Neural crest cell (in vitro differentiated cells): ENCODE data around the gene DBN1. TPM values are rescaled to one million over a fixed set of nuclear protein-coding genes. Genes with fewer than 3 reads are reported as not detected.

Source experiments
- DNase-seq: peaks from one replicate; pipeline ENCODE4 v3.0.0; 2021; ENCODE audit warnings: low read depth, mixed read lengths, low spot score
- H3K27ac Mint-ChIP-seq: one replicate; pipeline ENCODE4 v1.8.0; 2021; ENCODE audit warnings: mild to moderate bottlenecking, mixed read lengths; ENCODE audit not compliant: unreplicated experiment
- H3K27me3 Mint-ChIP-seq: 2 replicates; pipeline ENCODE4 v1.8.0; 2021; ENCODE audit warnings: low read depth, mild to moderate bottlenecking, mixed read lengths
- H3K36me3 Mint-ChIP-seq: 2 replicates; pipeline ENCODE4 v1.8.0; 2021; ENCODE audit warnings: low read depth, mild to moderate bottlenecking, mixed read lengths
- H3K4me1 Mint-ChIP-seq: 2 replicates; pipeline ENCODE4 v1.8.0; 2021; ENCODE audit warnings: mixed read lengths
- H3K4me3 Mint-ChIP-seq: one replicate; pipeline ENCODE4 v1.8.0; 2021; ENCODE audit warnings: mild to moderate bottlenecking, mixed read lengths
- H3K9me3 Mint-ChIP-seq: 2 replicates; pipeline ENCODE4 v1.8.0; 2021; ENCODE audit warnings: mixed read lengths
- total RNA-seq: library from RNA; stranded (reverse); gene quantifications from 2 replicates; pipeline ENCODE4 v1.2.1, GENCODE V29; 2021
- TF ChIP-seq, protein P1 (sequence below): fragments of 200-600 bp; sonication (generic); conservative IDR thresholded peaks from 2 replicates; pipeline ENCODE4 v1.5.0; 2021; ENCODE audit warnings: antibody characterized with exemption, mild to moderate bottlenecking

Gene DBN1
- total RNA-seq, 1 donor from 2014 or later, result 410 TPM

DNA sequence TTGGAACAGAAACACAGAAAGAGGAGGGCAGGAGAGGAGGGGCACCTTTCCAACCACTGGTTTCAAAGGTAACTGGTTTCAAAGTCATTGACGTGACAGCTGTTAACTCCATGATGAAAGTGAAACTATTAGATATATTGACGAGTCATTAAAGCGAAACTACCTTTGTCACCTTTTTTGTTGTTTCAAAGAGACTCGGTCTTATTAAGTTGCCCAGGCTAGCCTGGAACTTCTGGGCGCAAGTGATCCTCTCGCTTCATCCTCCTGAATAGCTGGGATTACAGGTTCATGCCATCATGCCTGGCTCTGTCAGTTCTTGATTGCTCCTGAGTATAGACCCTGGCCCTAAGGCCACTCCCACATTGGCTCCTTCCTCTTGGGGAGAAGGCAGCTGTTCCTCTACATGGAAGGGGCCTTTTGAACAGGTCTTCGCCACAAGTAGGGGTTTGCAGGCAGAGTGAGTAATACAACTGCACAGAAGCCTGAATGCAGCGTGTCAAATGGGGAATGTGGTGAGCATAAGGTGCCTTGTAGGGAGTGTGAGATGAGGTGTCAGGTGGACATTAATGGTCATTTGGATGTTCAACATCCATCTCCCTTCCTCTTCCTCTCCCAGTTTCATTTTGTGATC lies 60.7 kb downstream of the DBN1 start:
- Mint-ChIP-seq H3K27me3 (peaks cover 11% of the 10 kb centered on the region), H3K36me3 (no peaks in the 10 kb centered on the region), H3K27ac (no peak overlapping the region), H3K9me3 (no peaks in the 10 kb centered on the region), H3K4me3 (no peak overlapping the region), H3K4me1 (no peaks in the 10 kb centered on the region)
- no peak for DNase-seq
- TF ChIP-seq, protein P1, sequence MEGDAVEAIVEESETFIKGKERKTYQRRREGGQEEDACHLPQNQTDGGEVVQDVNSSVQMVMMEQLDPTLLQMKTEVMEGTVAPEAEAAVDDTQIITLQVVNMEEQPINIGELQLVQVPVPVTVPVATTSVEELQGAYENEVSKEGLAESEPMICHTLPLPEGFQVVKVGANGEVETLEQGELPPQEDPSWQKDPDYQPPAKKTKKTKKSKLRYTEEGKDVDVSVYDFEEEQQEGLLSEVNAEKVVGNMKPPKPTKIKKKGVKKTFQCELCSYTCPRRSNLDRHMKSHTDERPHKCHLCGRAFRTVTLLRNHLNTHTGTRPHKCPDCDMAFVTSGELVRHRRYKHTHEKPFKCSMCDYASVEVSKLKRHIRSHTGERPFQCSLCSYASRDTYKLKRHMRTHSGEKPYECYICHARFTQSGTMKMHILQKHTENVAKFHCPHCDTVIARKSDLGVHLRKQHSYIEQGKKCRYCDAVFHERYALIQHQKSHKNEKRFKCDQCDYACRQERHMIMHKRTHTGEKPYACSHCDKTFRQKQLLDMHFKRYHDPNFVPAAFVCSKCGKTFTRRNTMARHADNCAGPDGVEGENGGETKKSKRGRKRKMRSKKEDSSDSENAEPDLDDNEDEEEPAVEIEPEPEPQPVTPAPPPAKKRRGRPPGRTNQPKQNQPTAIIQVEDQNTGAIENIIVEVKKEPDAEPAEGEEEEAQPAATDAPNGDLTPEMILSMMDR, result no peak

DNA sequence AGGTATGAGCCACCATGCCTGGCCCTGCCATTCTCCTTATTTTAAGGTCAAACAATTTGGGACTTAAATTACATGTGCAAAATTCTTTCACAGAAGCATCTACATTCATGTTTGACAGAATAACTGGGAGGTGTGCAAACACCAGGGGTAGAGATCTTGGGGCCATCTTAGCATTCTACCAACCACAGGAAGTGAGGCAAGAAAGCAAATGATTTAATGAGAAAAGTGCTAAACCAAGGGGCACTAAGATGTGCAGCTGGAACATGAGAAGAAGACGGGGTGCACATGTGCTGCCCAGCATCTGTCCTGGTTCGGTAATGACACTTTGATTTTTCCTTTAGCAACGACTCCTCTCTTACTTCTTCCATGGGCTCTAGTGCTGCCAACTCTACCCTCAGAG lies 62.9 kb downstream of the DBN1 start:
- no peaks in the 10 kb centered on the region for H3K9me3 Mint-ChIP-seq
- H3K27ac Mint-ChIP-seq, result no peak overlapping the region
- peaks cover 30% of the 10 kb centered on the region for H3K27me3 Mint-ChIP-seq
- H3K4me1 Mint-ChIP-seq, result no peaks in the 10 kb centered on the region
- TF ChIP-seq, protein P1, result no peak
- DNase-seq, result no peak
- no peak overlapping the region for H3K4me3 Mint-ChIP-seq
- H3K36me3 Mint-ChIP-seq, result no peaks in the 10 kb centered on the region

DNA sequence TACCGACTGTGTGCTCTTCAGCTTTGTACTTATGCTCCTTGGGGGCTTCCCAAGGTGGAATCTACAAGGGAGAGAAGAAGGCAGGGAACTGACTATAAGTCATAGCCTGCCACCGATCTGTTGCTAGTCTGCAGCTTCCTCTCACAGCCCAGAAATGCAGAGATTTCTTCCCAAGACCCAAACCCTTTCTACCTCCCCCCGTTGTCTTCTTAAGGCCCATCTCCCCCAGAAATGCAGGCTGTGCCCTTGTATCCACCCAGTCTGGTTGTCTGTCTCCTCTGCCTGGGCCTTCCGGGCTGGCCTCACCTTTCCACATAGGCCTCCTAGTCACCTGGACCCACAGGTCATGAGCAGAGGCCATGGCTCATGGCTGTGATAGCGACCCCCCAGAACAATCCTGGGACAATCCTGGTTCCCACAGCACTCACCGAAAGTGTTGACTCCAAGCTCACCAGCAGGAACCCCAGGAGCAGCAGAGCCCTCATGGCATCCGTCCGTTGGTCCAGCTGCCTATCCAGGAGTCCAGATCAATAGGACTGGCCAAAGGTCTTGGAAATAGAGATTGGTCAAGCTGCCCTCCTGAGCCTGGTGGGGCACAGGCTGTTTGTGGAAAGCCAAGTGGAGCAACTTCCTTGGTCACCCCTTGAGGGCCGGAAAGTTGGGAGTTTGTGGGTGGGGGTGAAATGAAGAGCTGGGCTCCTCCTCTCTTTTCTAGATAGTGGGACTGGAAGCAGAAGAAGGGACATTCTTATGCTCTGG lies 64.2 kb downstream of the DBN1 start, which contains the start of gene F12:
F12 (minus strand) TSS at position 522 of the 759 bp plus-strand sequence; CDS start at position 485, 37 bp downstream.
- no peak for DNase-seq
- H3K9me3 Mint-ChIP-seq, result no peaks in the 10 kb centered on the region
- no peak within 1 kb of the TSS for H3K27ac Mint-ChIP-seq
- peaks cover 42% of the 10 kb centered on the region for H3K27me3 Mint-ChIP-seq
- H3K4me1 Mint-ChIP-seq, result no peaks in the 10 kb centered on the region
- no peak within 1 kb of the TSS for H3K4me3 Mint-ChIP-seq
- no peaks in the 10 kb centered on the region for H3K36me3 Mint-ChIP-seq
- TF ChIP-seq, protein P1, result no peak

Other genes starting within 250 kb of the DBN1 start
- 32.0 and 33.0 TPM in 2 replicates for gene RAB24, start 169.9 kb downstream of the DBN1 start, total RNA-seq
- 169 and 180 TPM in 2 replicates for gene PRELID1, start 169.8 kb downstream of the DBN1 start, total RNA-seq
- 36.9 and 40.3 TPM in 2 replicates for gene MXD3, start 161.7 kb downstream of the DBN1 start, total RNA-seq
- 73.0 and 80.5 TPM in 2 replicates for gene LMAN2, start 122.0 kb downstream of the DBN1 start, total RNA-seq
- 12.3 and 15.7 TPM in 2 replicates for gene RGS14, start 115.7 kb downstream of the DBN1 start, total RNA-seq
- gene SLC34A1, start 89.2 kb downstream of the DBN1 start, total RNA-seq, result 0.16 TPM in 1 of 2 replicates, not detected in the other
- not detected in 2 replicates for gene PFN3, start 73.0 kb downstream of the DBN1 start, total RNA-seq
- gene F12, start 64.1 kb downstream of the DBN1 start, total RNA-seq, result 2.3 and 2.7 TPM in 2 replicates
- 47.4 and 54.9 TPM in 2 replicates for gene GRK6, start 47.0 kb downstream of the DBN1 start, total RNA-seq
- gene PRR7, start 26.8 kb downstream of the DBN1 start, total RNA-seq, result 16.1 and 19.0 TPM in 2 replicates
- 129 and 147 TPM in 2 replicates for gene PDLIM7, start 24.0 kb upstream of the DBN1 start, total RNA-seq
- 10.5 and 11.4 TPM in 2 replicates for gene DOK3, start 36.2 kb upstream of the DBN1 start, total RNA-seq
- gene DDX41, start 43.3 kb upstream of the DBN1 start, total RNA-seq, result 125 and 130 TPM in 2 replicates
- 96.3 and 98.4 TPM in 2 replicates for gene FAM193B, start 80.9 kb upstream of the DBN1 start, total RNA-seq
- 108 and 113 TPM in 2 replicates for gene TMED9, start 118.6 kb upstream of the DBN1 start, total RNA-seq
- 30.0 and 30.1 TPM in 2 replicates for gene B4GALT7, start 126.5 kb upstream of the DBN1 start, total RNA-seq